GM12878 (cell line): ENCODE data around the gene BPIFA3. TPM values are rescaled to one million over a fixed set of nuclear protein-coding genes. Genes with fewer than 3 reads are reported as not detected.

Source experiments
- ATAC-seq: fragments of 200-7000 bp; cut with Tn5 transposase; 3 replicates; pipeline ENCODE4 v1.9.1; 2020; ENCODE audit warnings: mild to moderate bottlenecking, moderate library complexity
- BruUV-seq: library from RNA; stranded (reverse); fragments of 400-500 nt; replicated peaks from 2 replicates; lab custom pipeline; 2021; lab: Mats Ljungman, UMichigan
- CTCF ChIA-PET: fragments of 300-600 bp; sonication (Branson Sonifier 250); formaldehyde crosslinking; extraction: SDS; loops from one replicate; lab custom pipeline; 2021; ENCODE audit warnings: inconsistent platforms; lab: Yijun Ruan, JAX
- POLR2A ChIA-PET: fragments of 350-600 bp; formaldehyde crosslinking; extraction: SDS; loops from one replicate; lab custom pipeline; 2021; ENCODE audit warnings: inconsistent platforms; lab: Charles Lee
- RAD21 ChIA-PET: fragments of 300-600 bp; sonication (Branson Sonifier 250); formaldehyde crosslinking; loops from one replicate; lab custom pipeline; 2023; ENCODE audit warnings: antibody characterized with exemption; ENCODE audit not compliant: unreplicated experiment; lab: Charles Lee
- SMC1A ChIA-PET: fragments of 300-600 bp; sonication (Branson Sonifier 250); formaldehyde crosslinking; loops from one replicate; lab custom pipeline; 2023; ENCODE audit not compliant: unreplicated experiment, uncharacterized antibody; lab: Charles Lee
- DNase-seq: peaks from one replicate; pipeline ENCODE4 v3.0.0-alpha.2; 2011; ENCODE audit warnings: low read depth, low spot score
- FAIRE-seq: peaks from 3 replicates; lab custom pipeline; 2011; peaks lifted over from hg19 to GRCh38; lab: Jason Lieb, UNC
- H2AFZ ChIP-seq: 2 replicates; pipeline ENCODE4 v1.6.0; 2011; ENCODE audit warnings: low read depth, low read length, control low read depth; ENCODE audit not compliant: control insufficient read depth
- H3K27ac ChIP-seq: 2 replicates; pipeline ENCODE4 v1.5.1; 2011; ENCODE audit warnings: control low read depth; ENCODE audit not compliant: control insufficient read depth, insufficient read depth
- H3K27me3 ChIP-seq, 2 experiments: replicated peaks in 1 of 2; 2 replicates each; pipeline versions ENCODE4 v1.6.0 to v1.6.1; 2011; ENCODE audit warnings: low read length in 1 of 2; ENCODE audit not compliant: control insufficient read depth in 2 of 2, insufficient read depth in 2 of 2
- H3K36me3 ChIP-seq, 2 experiments: 2 replicates each; pipeline ENCODE4 v1.5.1; 2011; ENCODE audit warnings: low read length in 1 of 2; ENCODE audit not compliant: control insufficient read depth in 2 of 2, insufficient read depth in 2 of 2
- H3K4me1 ChIP-seq: 2 replicates; pipeline ENCODE4 v1.6.1; 2011; ENCODE audit warnings: mild to moderate bottlenecking, low read length, moderate library complexity, mixed read lengths; ENCODE audit not compliant: control insufficient read depth, insufficient read depth
- H3K4me2 ChIP-seq: 2 replicates; pipeline ENCODE4 v1.6.0; 2011; ENCODE audit warnings: control low read depth; ENCODE audit not compliant: control insufficient read depth, insufficient read depth
- H3K4me3 ChIP-seq: fragments of 200-600 bp; sonication (generic); 2 replicates; pipeline ENCODE4 v1.5.1; 2016
- H3K79me2 ChIP-seq: 2 replicates; pipeline ENCODE4 v1.6.0; 2011; ENCODE audit warnings: low read length; ENCODE audit not compliant: control insufficient read depth, insufficient read depth
- H3K9ac ChIP-seq: 2 replicates; pipeline ENCODE4 v1.8.0; 2011; ENCODE audit warnings: low read length, control low read depth, mixed read lengths; ENCODE audit not compliant: control insufficient read depth, insufficient read depth
- H3K9me3 ChIP-seq: replicated peaks from 3 replicates; pipeline ENCODE4 v1.5.1; 2011; ENCODE audit warnings: mild to moderate bottlenecking, low read length; ENCODE audit not compliant: control insufficient read depth, insufficient read depth
- H4K20me1 ChIP-seq: 2 replicates; pipeline ENCODE4 v1.6.0; 2011; ENCODE audit not compliant: control insufficient read depth, insufficient read depth
- ATF7 ChIP-seq: fragments of 450-650 bp; IDR thresholded peaks from 2 replicates; pipeline ENCODE4 v1.6.1; 2016; ENCODE audit warnings: low read depth, mild to moderate bottlenecking
- BACH1 ChIP-seq: fragments of 450-650 bp; IDR thresholded peaks from 2 replicates; pipeline ENCODE4 v1.6.1; 2017; ENCODE audit warnings: mild to moderate bottlenecking, borderline replicate concordance
- EGR1 ChIP-seq, 2 experiments: IDR thresholded peaks; 1 replicate in 1 of 2; 2 replicates in 1 of 2; pipeline ENCODE4 v1.6.1; 2011 to 2012; ENCODE audit warnings: low read depth in 2 of 2, low read length in 2 of 2, borderline replicate concordance in 1 of 2, mild to moderate bottlenecking in 1 of 2, moderate library complexity in 1 of 2
- EP300 ChIP-seq, 2 experiments: fragments of 150-350 bp in 1 of 2; IDR thresholded peaks; 2 replicates each; pipeline ENCODE4 v1.6.1; 2011 to 2012; ENCODE audit warnings: low read depth in 2 of 2, low read length in 2 of 2, borderline replicate concordance in 1 of 2, improper control_type of control experiment in 1 of 2, inconsistent platforms in 1 of 2; ENCODE audit not compliant: control insufficient read depth in 1 of 2
- GATAD2B ChIP-seq: fragments of 450-650 bp; conservative IDR thresholded peaks from 2 replicates; pipeline ENCODE4 v1.6.1; 2017; ENCODE audit warnings: low read depth, mild to moderate bottlenecking, moderate library complexity
- HDGF ChIP-seq: fragments of 450-650 bp; IDR thresholded peaks from 2 replicates; pipeline ENCODE4 v1.6.1; 2016; ENCODE audit warnings: antibody characterized with exemption
- IKZF2 ChIP-seq, 2 experiments: fragments of 450-650 bp; IDR thresholded peaks; 2 replicates each; pipeline ENCODE4 v1.6.1; 2017; ENCODE audit warnings: mild to moderate bottlenecking in 2 of 2, moderate library complexity in 2 of 2
- KAT2A ChIP-seq: conservative IDR thresholded peaks from 2 replicates; pipeline ENCODE4 v1.6.1; 2011; ENCODE audit warnings: low read depth, low read length; ENCODE audit not compliant: control insufficient read depth
- MTA2 ChIP-seq: fragments of 450-650 bp; IDR thresholded peaks from 2 replicates; pipeline ENCODE4 v1.6.1; 2016; ENCODE audit warnings: low read depth, mild to moderate bottlenecking, moderate library complexity
- MXI1 ChIP-seq: fragments of 150-350 bp; IDR thresholded peaks from 2 replicates; pipeline ENCODE4 v1.6.1; 2011; ENCODE audit warnings: low read depth, mild to moderate bottlenecking, inconsistent platforms, low read length, improper control_type of control experiment
- STAT1 ChIP-seq: fragments of 450-650 bp; conservative IDR thresholded peaks from 2 replicates; pipeline ENCODE4 v1.6.1; 2014; ENCODE audit warnings: antibody characterized with exemption, mild to moderate bottlenecking
- SUZ12 ChIP-seq: fragments of 200-600 bp; sonication (generic); IDR thresholded peaks from one replicate; pipeline ENCODE4 v1.6.1; 2018; ENCODE audit warnings: antibody characterized with exemption, mild to moderate bottlenecking; ENCODE audit not compliant: unreplicated experiment
- YY1 ChIP-seq: IDR thresholded peaks from 2 replicates; pipeline ENCODE4 v1.6.1; 2011; ENCODE audit warnings: low read depth, mild to moderate bottlenecking, low read length
- WGBS: methylation state at CpG from one replicate; pipeline ENCODE4 v1.1.6; 2016; ENCODE audit warnings: low lambda C conversion rate; ENCODE audit not compliant: insufficient replicate concordance, insufficient coverage; ENCODE audit errors: missing lambda C conversion rate; 5-methylcytosine and 5-hydroxymethylcytosine counted together
- in situ Hi-C: fragments of 300-500 bp; cut with MboI; formaldehyde crosslinking; loops from 9 replicates; pipeline ENCODE4 v1.14.3; 2018; ENCODE audit warnings: mixed read lengths
- intact Hi-C: fragments of 100-400 bp; cut with micrococcal nuclease; formaldehyde crosslinking; loops from one replicate; pipeline ENCODE4 v1.14.2; 2022; ENCODE audit not compliant: unreplicated experiment
- polyA plus RNA-seq, 11 experiments: library from polyadenylated mRNA; depleted of rRNA in 4 of 11; unstranded in 6 of 11; stranded (reverse) in 5 of 11; fragments of >200 nt; fragmentation: Nextera tagmentation in 4 of 11; fragmentation: Illumina TruSeq in 1 of 11; extraction: Ambion mirVana in 4 of 11; extraction: Trizol in 1 of 11; gene quantifications; 1 replicate in 1 of 11; 2 replicates in 10 of 11; pipeline versions ENCODE4 v1.2.1 to v1.2.3, GENCODE V29; 2011 to 2016; ENCODE audit warnings: inconsistent platforms in 2 of 11, missing spikeins in 2 of 11, low read depth in 1 of 11
- total RNA-seq, 4 experiments: library from RNA; depleted of rRNA in 3 of 4; stranded (reverse); fragments of >200 nt in 3 of 4; fragmentation: Illumina TruSeq in 1 of 4; extraction: Trizol in 1 of 4; gene quantifications; 2 replicates each; pipeline versions ENCODE4 v1.2.1 to v1.2.3, GENCODE V29; 2013 to 2021
- TF ChIP-seq, protein P1 (sequence below), 3 experiments: IDR thresholded peaks in 2 of 3; conservative IDR thresholded peaks in 1 of 3; 2 replicates each; pipeline ENCODE4 v1.5.1; 2011; ENCODE audit warnings: low read depth in 3 of 3, low read length in 3 of 3, mild to moderate bottlenecking in 3 of 3, control low read depth in 2 of 3, moderate library complexity in 2 of 3, inconsistent platforms in 1 of 3, mixed read lengths in 1 of 3; ENCODE audit not compliant: control insufficient read depth in 2 of 3, insufficient read depth in 1 of 3; ENCODE audit errors: extremely low read depth in 1 of 3
- TF ChIP-seq, protein P2 (sequence below): IDR thresholded peaks from 2 replicates; pipeline ENCODE4 v1.6.1; 2011; ENCODE audit warnings: low read depth, mild to moderate bottlenecking, low read length, moderate library complexity, borderline replicate concordance; ENCODE audit errors: extremely low read depth
- TF ChIP-seq, protein P3 (sequence below): IDR thresholded peaks from 2 replicates; pipeline ENCODE4 v1.6.1; 2011; ENCODE audit warnings: borderline replicate concordance, low read depth, mild to moderate bottlenecking, moderate library complexity, mixed read lengths, low read length; ENCODE audit not compliant: insufficient read depth; ENCODE audit errors: extremely low read length

BPIFA3 gene
- total and polyA plus RNA-seq, 10 of the 15 experiments (the other 5 are each of a cell fraction or from before 2014, with no cell fraction given): not detected

DNA sequence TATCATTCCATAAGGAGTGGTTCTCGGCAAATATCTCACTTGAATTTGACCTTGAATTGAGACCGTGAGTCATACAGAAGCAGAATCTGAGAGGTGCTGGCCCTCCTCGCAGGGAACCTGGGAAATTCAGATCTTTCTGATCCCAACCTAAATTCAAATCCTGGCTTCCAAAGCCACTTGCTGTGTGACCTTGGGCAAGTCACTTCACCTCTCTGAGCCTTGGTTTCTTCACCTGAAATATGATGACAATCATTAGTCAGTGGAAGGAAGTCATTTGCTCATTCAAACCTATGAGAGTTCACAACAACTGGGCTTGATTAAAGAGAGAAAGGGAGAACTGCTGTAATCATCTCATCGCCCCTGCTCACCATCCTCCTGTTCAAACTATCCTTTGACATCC is 7.2 kb downstream of the BPIFA3 start:
- SMC1A ChIA-PET: no interaction called here
- no peak overlapping the region for H3K4me2 ChIP-seq
- no peaks in the 10 kb centered on the region for H3K4me1 ChIP-seq
- TF ChIP-seq ATF7: no peak
- TF ChIP-seq, protein P1, sequence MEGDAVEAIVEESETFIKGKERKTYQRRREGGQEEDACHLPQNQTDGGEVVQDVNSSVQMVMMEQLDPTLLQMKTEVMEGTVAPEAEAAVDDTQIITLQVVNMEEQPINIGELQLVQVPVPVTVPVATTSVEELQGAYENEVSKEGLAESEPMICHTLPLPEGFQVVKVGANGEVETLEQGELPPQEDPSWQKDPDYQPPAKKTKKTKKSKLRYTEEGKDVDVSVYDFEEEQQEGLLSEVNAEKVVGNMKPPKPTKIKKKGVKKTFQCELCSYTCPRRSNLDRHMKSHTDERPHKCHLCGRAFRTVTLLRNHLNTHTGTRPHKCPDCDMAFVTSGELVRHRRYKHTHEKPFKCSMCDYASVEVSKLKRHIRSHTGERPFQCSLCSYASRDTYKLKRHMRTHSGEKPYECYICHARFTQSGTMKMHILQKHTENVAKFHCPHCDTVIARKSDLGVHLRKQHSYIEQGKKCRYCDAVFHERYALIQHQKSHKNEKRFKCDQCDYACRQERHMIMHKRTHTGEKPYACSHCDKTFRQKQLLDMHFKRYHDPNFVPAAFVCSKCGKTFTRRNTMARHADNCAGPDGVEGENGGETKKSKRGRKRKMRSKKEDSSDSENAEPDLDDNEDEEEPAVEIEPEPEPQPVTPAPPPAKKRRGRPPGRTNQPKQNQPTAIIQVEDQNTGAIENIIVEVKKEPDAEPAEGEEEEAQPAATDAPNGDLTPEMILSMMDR (IDR thresholded peaks at IDR 0.05 in 2 of 3, conservative IDR thresholded peaks at IDR 0.05 in 1 of 3; ENCODE audit: control insufficient read depth in 2 of 3, extremely low read depth in 1 of 3, insufficient read depth in 1 of 3, low read depth in 3 of 3, low read length in 3 of 3): no peak
- TF ChIP-seq SUZ12: no peak
- TF ChIP-seq GATAD2B: no peak
- no peak for TF ChIP-seq BACH1
- TF ChIP-seq EGR1 (IDR thresholded peaks at IDR 0.05; ENCODE audit: borderline replicate concordance in 1 of 2, low read depth in 2 of 2, low read length in 2 of 2): no peak
- TF ChIP-seq, protein P2, sequence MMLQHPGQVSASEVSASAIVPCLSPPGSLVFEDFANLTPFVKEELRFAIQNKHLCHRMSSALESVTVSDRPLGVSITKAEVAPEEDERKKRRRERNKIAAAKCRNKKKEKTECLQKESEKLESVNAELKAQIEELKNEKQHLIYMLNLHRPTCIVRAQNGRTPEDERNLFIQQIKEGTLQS: no peak
- TF ChIP-seq MTA2: no peak
- no peak for TF ChIP-seq EP300 (IDR thresholded peaks at IDR 0.05; ENCODE audit: borderline replicate concordance in 1 of 2, control insufficient read depth in 1 of 2, low read depth in 2 of 2, low read length in 2 of 2)
- TF ChIP-seq, protein P3, sequence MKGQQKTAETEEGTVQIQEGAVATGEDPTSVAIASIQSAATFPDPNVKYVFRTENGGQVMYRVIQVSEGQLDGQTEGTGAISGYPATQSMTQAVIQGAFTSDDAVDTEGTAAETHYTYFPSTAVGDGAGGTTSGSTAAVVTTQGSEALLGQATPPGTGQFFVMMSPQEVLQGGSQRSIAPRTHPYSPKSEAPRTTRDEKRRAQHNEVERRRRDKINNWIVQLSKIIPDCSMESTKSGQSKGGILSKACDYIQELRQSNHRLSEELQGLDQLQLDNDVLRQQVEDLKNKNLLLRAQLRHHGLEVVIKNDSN: no peak
- no peak for TF ChIP-seq YY1
- no peak for TF ChIP-seq KAT2A
- TF ChIP-seq HDGF: no peak
- no peak for TF ChIP-seq IKZF2 (IDR thresholded peaks at IDR 0.05)
- no peak for TF ChIP-seq MXI1
- no peak for TF ChIP-seq STAT1
- RAD21 ChIA-PET: no interaction called here
- no peak overlapping the region for H2AFZ ChIP-seq
- H3K27ac ChIP-seq: no peak overlapping the region
- ATAC-seq: no peak
- H3K36me3 ChIP-seq: no peaks in the 10 kb centered on the region
- in situ Hi-C loops (no loop called here), intact Hi-C loops (no loop called here)
- H3K4me3 ChIP-seq: no peak overlapping the region
- H3K9ac ChIP-seq: no peak overlapping the region
- peaks cover 0 to 3% of the 10 kb centered on the region in 2 experiments; a peak in 2 of 4 replicates for H3K27me3 ChIP-seq
- H3K79me2 ChIP-seq: no peaks in the 10 kb centered on the region
- CTCF ChIA-PET: no interaction called here
- DNase-seq: no peak
- POLR2A ChIA-PET: no interaction called here
- no peaks in the 10 kb centered on the region for H4K20me1 ChIP-seq
- BruUV-seq: no TSS peak
- no peak for FAIRE-seq
- WGBS: 19% methylated on average over 4 of the region's 4 CpGs
- H3K9me3 ChIP-seq: no peaks in the 10 kb centered on the region
